Measurements from ENCODE around the gene MIEF1.
A peak's percentile ranks its signal among the peaks of the same experiment; 100 is the strongest.

Gene MIEF1

DNA sequence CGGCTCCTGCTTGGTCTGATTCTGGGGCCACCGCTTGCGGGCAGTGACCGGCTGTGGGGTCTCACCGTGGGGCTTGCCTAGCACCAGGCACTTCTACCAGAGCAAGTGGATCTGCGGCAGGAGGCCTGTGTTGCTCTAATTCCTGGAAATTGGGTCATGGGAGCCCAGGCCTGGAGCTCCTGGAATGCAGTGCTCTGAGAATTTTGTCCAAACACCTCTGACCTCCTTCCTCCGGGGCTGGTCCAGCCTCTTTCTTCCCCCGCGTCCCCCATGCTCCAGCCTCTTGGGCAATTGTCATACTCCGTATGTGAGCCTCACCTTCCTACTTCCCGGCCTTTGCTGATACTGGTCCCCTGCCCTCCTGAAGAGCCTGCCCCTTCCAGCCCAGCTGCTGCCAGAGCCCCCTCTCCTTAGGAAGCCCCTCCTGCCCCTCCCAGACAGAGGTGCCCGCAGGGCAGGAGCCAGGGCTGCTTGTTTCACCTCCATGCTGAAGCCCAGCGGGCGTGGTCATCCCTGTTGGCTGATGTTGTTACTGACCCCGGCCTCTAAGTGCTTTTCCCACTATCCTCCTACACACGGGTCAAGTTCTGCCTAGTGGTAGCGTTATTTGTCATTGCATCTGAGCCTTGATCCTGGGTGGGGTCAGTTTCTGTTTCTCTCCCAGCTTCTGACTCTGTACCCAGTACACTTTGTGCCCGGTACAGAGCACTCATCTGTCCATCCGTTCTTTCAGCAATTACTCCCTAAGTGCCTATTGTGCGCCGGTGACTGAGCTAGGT lies 35.7 kb upstream of the MIEF1 start:
- Mint-ChIP-seq H3K4me1 (ENCODE audit: low read depth) (peaks cover 86% of the 10 kb centered on the region), H3K9me3 (no peaks in the 10 kb centered on the region), H3K27me3 (peaks cover 18% of the 10 kb centered on the region), H3K27ac (peak overlapping the region; percentile 73), H3K4me3 (peak overlapping the region; percentile 6), H3K36me3 (ENCODE audit: low read depth) (no peaks in the 10 kb centered on the region)
- intact Hi-C loops (cut with micrococcal nuclease) = no loop called here

DNA sequence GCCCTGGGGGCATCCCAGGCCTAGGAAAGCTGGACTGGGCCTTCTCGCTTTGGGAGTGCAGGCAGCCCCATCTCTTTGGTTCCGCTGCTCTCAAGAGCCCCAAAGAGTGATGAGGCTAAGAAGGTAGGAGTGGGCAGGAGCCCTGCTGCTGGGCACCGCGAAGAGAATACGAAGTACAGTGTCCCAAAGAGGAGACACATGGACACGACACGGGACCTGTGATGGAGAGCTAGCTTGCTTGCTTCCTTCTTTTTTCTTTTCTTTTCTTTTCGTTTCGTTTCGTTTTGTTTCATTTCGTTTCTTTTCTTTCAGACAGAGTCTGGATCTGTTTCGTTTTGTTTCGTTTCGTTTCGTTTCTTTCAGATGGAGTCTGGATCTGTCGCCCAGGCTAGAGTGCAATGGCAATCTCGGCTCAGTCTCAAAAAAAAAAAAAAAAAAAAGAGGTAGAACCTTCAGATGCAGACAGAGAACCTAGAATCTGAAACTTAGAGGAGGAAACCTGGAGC lies 34.6 kb upstream of the MIEF1 start:
- no peaks in the 10 kb centered on the region for H3K9me3 Mint-ChIP-seq
- no peaks in the 10 kb centered on the region for H3K36me3 Mint-ChIP-seq (ENCODE audit: low read depth)
- H3K4me3 Mint-ChIP-seq = no peak overlapping the region
- peak overlapping the region; percentile 73 for H3K27ac Mint-ChIP-seq
- intact Hi-C loops (cut with micrococcal nuclease) = no loop called here
- peaks cover 91% of the 10 kb centered on the region for H3K4me1 Mint-ChIP-seq (ENCODE audit: low read depth)
- H3K27me3 Mint-ChIP-seq = peaks cover 16% of the 10 kb centered on the region

DNA sequence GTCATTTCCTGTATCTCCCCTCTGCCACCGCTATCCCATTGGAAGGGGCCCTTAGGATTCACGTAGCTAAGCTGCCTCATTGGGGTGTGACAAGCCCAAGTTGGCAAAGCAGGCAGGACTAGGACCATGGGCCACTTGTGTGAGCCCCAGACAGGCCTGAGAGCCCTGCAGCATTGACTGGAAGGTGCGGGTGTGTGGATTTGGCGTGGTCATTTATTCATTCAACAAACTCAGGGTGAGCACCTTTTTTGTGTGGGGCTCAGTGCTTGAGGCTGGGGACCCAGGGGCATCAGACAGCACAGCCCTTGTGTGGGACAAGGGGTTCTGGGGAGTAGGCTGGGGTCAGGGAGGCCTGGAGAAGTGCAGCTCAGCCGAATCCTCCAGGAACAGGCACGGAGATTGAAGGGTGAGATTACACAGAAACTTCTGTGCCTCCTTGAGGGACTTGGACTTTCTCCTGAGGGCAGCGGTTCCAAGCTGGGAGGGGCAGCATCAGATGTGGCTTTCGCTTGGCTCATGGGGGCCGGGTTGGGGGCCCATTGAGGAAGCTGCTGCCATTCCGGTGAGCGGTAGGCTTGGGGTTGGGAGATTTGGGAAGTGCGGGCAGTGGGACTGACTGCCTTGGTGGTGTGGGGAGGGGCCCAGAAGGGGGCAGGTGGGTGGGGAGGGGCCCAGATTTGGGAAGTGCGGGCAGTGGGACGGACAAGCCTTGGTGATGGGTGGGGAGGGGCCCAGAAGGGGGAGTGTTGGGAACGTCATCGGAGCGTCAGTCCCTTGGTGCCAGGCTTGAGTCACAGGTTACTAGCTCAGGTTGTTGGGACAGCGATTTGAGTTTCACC lies 33.4 kb upstream of the MIEF1 start:
- intact Hi-C loops (cut with micrococcal nuclease) = no loop called here
- no peak overlapping the region for H3K4me3 Mint-ChIP-seq
- H3K9me3 Mint-ChIP-seq = no peaks in the 10 kb centered on the region
- H3K36me3 Mint-ChIP-seq (ENCODE audit: low read depth) = no peaks in the 10 kb centered on the region
- peaks cover 90% of the 10 kb centered on the region for H3K4me1 Mint-ChIP-seq (ENCODE audit: low read depth)
- H3K27me3 Mint-ChIP-seq = peaks cover 19% of the 10 kb centered on the region
- peak overlapping the region; percentile 73 for H3K27ac Mint-ChIP-seq

DNA sequence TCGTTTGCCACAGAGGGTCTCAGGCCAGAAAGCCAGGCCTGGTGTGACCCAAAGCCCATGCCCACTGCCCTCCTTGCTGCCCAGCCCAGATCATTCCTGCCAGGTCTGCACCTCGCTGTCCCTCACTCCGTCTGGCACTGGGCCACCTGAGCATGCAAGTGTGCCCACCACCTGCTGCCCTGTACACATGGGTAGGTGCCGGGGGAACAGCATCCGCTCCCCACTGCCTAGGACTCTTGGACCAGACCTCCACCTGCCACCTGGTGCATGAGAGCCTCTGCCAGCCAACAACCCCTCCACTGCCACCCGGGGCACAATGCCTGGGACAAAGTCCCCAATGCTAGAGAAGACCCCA lies 32.8 kb upstream of the MIEF1 start:
- no peaks in the 10 kb centered on the region for H3K9me3 Mint-ChIP-seq
- H3K4me1 Mint-ChIP-seq (ENCODE audit: low read depth) = peaks cover 85% of the 10 kb centered on the region
- intact Hi-C loops (cut with micrococcal nuclease) = no loop called here
- no peaks in the 10 kb centered on the region for H3K36me3 Mint-ChIP-seq (ENCODE audit: low read depth)
- peak overlapping the region; percentile 73 for H3K27ac Mint-ChIP-seq
- H3K4me3 Mint-ChIP-seq = no peak overlapping the region
- peaks cover 17% of the 10 kb centered on the region for H3K27me3 Mint-ChIP-seq

DNA sequence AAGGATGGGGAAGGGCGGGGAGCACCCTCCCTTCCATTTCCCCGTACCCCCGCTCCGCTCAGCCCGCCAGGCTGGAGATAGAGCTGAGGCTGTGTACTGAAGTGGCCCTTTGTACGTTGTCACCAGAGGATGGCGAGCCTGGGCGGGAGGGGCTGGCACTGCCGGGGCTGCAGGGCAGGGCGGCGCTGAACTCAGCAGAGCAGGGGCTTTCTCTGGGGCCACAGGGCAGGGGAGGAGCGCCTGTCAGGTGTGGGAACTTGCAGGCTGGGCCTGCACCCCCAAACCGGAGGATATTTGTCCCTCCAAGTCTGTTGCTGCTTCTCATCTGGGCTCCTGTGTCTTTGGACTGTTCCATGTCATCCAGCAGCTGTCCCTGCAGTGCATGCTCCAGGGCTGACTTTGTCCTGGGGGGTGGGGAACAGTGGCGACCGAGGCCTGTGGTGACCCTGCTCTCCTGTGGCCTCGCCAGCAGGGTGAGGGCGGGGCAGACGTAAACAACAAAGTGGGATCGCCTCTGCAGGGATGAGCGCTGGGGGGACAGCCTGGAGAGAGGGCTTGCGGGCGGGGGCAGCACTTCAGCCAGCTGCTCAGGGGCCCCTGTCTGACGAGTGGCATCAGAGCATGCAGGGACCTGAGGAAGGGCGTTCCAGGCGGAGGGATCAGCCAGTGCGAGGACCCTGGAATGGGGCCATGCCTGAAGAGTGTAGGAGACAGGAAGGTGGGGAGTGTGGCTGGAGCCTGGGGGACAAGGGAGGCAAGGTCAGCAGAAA lies 32.2 kb upstream of the MIEF1 start:
- Mint-ChIP-seq H3K4me1 (ENCODE audit: low read depth) (peaks cover 83% of the 10 kb centered on the region), H3K36me3 (ENCODE audit: low read depth) (no peaks in the 10 kb centered on the region), H3K27me3 (peaks cover 17% of the 10 kb centered on the region), H3K4me3 (no peak overlapping the region), H3K27ac (peak overlapping the region; percentile 73), H3K9me3 (no peaks in the 10 kb centered on the region)
- intact Hi-C loops (cut with micrococcal nuclease) = no loop called here

DNA sequence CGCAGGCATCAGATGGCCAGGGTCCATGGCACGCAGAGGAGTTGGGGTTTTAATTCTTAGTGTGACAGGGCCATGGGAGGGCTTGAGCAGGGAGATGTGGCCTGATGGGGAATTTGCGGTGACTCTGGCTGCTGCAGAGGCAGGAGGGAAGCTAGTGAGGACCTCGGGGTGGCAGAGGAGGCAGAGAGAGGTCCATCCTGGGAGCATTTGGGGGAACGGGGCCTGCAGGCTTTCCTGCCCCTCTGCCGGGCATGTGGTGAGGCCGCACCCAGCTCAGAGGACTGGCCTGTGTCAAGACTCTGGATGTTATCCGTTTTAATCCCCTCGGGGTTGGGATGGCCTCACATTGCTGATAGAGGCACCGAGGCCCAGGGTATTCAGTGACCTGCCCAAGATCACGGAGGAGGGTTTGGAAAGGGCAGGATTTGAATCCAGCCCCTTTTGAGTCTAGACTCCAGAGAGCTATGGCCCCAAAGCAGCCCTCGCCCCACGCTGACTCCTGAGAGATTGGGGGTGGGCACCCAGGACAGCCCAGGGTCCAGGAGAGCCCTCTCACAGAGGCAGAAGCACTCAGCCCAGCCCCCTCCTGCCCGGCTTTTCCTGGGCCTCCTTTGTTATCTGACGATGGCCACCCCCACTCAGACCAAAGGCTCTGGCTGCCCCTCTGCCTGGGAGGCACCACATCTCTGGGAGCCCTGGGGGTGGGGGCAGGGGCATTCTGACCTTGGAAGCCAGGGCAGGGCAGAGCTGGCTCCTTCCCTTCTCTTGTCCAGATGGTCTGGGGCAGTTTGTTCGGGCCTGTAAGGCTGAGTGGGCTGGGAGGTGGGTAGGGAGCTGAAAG lies 31.4 kb upstream of the MIEF1 start:
- H3K27ac Mint-ChIP-seq = peak overlapping the region; percentile 73
- H3K27me3 Mint-ChIP-seq = peaks cover 17% of the 10 kb centered on the region
- no peak overlapping the region for H3K4me3 Mint-ChIP-seq
- intact Hi-C loops (cut with micrococcal nuclease) = no loop called here
- H3K4me1 Mint-ChIP-seq (ENCODE audit: low read depth) = peaks cover 75% of the 10 kb centered on the region
- H3K36me3 Mint-ChIP-seq (ENCODE audit: low read depth) = no peaks in the 10 kb centered on the region
- no peaks in the 10 kb centered on the region for H3K9me3 Mint-ChIP-seq

DNA sequence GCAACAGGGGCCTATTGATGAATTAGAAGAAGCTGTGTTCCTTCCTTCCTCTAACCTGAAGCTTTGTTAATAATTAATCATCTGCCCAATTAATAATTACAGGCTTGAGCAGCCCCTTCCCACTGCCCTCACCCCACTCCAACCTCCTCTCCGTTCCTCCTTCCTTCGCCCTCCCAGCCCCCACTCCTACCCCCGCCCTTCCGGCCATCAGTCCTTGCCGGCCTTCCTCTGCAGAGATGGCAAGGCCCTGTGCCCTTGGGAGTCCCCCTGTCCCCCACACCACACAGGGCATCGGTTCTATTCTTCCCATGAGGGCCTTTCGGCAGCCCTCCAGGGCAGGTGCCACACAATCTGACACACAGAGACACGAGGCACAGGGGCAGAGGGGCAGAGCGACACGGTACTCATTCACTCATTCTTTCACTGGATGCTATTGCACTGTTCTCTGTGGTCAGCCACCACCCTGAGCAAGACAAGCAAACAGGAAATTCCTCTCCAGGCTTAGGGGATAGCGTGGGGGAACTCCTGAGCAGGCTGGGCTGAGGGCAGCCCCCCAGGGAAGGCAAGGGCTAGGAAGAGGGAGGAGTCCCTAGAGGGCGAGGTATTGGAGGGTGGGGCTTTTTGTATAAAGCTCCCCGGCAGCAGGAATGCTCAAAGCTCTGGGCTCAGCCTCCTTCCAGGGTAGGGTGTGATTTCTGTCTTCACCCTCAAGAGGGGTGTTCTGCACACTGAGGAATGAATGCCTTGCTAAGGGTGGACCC lies 30.5 kb upstream of the MIEF1 start:
- no peaks in the 10 kb centered on the region for H3K9me3 Mint-ChIP-seq
- peak overlapping the region; percentile 5 for H3K4me3 Mint-ChIP-seq
- no peaks in the 10 kb centered on the region for H3K36me3 Mint-ChIP-seq (ENCODE audit: low read depth)
- intact Hi-C loops (cut with micrococcal nuclease) = no loop called here
- H3K27ac Mint-ChIP-seq = peak overlapping the region; percentile 71
- H3K4me1 Mint-ChIP-seq (ENCODE audit: low read depth) = peaks cover 66% of the 10 kb centered on the region
- peaks cover 17% of the 10 kb centered on the region for H3K27me3 Mint-ChIP-seq

DNA sequence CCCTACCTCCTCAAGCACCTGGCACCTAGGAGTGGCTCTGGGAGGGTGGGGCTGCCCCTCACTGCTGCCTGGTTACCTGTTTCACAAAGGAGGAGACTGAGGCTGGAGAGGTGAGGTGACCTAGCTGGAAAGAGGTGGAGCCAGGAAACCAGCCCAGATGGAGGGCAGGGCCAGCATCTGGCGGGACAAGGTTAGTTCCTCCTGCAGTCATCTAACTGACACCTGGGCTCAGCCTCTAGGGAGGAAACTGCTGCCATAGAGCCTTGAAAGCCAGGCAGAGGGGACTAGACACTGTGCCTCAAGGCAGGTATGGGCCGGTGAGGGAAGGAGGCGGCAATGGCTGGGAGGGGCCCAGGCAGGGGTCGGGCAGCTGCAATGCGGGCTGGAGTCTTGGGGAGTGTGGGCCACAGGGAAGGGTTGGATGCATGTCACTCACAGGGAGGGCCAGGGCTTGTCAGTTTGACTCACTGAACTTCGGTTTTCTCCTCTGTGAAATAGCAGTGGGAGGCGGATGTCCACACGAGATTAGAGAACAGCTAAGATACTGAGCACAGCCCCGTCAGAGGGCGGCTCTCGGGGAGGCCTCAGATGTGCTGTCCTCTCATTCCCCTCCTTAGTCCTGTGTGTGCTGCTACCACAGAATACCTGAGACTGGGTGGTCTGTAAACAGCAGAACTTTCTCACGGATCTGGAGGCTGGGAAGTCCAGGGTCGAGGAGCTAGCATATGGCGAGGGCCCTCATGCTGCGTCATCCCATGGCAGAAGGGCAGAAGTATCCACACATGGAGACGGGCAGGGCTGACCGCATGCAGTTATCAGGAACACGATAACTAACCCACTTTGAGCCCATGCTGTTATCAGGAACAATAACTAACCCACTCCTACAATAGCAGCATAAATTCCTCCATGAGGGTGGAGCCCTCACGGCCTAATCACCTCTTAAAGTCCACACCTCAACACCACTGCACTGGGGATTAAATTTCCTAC lies 29.2 kb upstream of the MIEF1 start:
- peak overlapping the region; percentile 71 for H3K27ac Mint-ChIP-seq
- peaks cover 53% of the 10 kb centered on the region for H3K4me1 Mint-ChIP-seq (ENCODE audit: low read depth)
- H3K4me3 Mint-ChIP-seq = no peak overlapping the region
- H3K36me3 Mint-ChIP-seq (ENCODE audit: low read depth) = no peaks in the 10 kb centered on the region
- peaks cover 17% of the 10 kb centered on the region for H3K27me3 Mint-ChIP-seq
- intact Hi-C loops (cut with micrococcal nuclease) = no loop called here
- H3K9me3 Mint-ChIP-seq = no peaks in the 10 kb centered on the region

DNA sequence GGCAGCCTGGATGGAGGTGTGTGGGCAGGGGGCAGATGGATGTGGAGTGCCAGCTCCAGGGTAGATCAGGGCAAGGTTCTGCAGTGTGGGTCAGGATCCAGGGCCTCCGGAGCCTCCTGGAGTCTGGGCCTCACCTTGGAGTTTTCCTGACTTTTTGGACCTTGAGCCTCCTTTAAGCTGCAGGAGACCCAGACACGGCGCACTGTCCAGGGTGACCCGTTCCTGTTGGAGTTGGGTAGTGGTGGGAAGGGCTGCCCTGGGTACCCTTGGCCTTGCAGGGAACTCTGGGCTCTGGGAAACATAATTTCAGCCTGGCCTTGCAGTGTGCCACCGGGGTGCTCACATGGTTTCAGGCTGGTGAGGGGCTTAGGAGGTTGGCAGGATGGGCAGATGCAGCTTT lies 28.2 kb upstream of the MIEF1 start:
- Mint-ChIP-seq H3K9me3 (no peaks in the 10 kb centered on the region), H3K27me3 (peaks cover 10% of the 10 kb centered on the region), H3K36me3 (ENCODE audit: low read depth) (no peaks in the 10 kb centered on the region), H3K27ac (peak overlapping the region; percentile 23), H3K4me1 (ENCODE audit: low read depth) (peaks cover 43% of the 10 kb centered on the region), H3K4me3 (no peak overlapping the region)
- intact Hi-C loops (cut with micrococcal nuclease) = no loop called here

DNA sequence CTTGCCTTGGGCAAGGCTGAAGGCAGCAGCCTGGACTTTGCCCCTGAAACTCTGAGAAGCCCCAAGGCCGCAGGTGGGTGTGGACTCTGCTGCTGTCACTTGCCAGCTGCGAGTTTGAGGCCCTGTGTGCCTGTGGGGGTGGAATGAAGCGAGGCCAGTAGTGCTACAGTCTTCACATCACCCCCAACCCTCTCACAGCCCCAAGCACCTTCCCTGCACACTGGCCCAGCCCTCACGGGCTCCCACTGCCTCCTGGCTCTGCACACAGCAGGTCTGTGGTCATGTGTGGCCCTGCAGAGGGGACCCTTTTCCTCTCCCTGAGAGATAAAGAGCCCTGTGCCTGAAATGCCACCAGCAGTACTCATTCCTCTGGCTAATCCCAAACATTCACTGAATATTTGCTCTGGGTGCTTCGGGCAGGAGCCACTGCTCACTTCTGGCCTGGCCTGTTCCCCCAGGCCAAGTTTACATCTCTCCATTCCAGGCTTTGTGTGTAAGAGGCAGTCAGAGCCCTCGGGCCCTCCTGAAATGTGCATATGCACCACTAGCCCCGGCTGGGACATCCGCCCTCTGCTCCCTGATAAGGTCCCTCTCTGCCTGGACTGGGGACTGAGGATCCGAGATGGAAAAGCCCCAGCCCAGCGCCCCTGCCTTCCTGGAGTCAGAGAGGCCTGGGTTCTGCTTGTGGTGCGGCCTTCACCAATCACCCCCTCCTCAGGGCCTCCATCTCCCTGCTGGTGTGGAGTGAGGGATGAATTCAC lies 27.6 kb upstream of the MIEF1 start:
- Mint-ChIP-seq H3K9me3 (no peaks in the 10 kb centered on the region), H3K36me3 (ENCODE audit: low read depth) (no peaks in the 10 kb centered on the region), H3K27ac (peak overlapping the region; percentile 23), H3K4me3 (no peak overlapping the region), H3K4me1 (ENCODE audit: low read depth) (peaks cover 36% of the 10 kb centered on the region), H3K27me3 (peaks cover 7% of the 10 kb centered on the region)
- intact Hi-C loops (cut with micrococcal nuclease) = no loop called here

DNA sequence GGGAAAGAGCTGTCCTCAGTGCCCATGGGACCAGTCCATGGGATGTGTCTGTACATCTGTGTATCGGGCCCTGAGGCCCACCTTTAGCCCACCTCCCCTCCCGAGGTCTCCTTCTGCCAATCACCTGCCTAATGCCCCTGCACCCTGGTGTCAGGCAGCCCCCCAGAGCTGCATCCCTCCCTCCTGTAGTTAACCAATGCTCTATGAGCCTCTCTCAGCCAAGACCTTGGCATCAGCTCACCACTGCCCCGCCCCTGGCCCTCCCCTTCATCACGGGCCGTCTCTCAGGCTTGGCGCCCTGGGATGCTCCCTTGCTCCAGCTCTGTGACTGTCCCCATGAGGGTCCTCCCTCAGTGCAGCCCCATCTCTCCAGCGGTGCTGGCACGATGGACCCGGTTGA lies 26.8 kb upstream of the MIEF1 start:
- H3K9me3 Mint-ChIP-seq = no peaks in the 10 kb centered on the region
- no peak overlapping the region for H3K4me3 Mint-ChIP-seq
- no peak overlapping the region for H3K27ac Mint-ChIP-seq
- H3K4me1 Mint-ChIP-seq (ENCODE audit: low read depth) = peaks cover 28% of the 10 kb centered on the region
- no peaks in the 10 kb centered on the region for H3K36me3 Mint-ChIP-seq (ENCODE audit: low read depth)
- intact Hi-C loops (cut with micrococcal nuclease) = no loop called here
- H3K27me3 Mint-ChIP-seq = peaks cover 3% of the 10 kb centered on the region
